Renal cortex interstitium (tissue), 11 donors: ENCODE data around the gene LAPTM4A. TPM values are rescaled to one million over a fixed set of nuclear protein-coding genes. Genes with fewer than 3 reads are reported as not detected.
"Not testable (repeated sequence)": the region's sequence is repeated elsewhere in the genome, so short reads cannot be mapped to it uniquely, and the experiment has no call there.

ENCODE experiments used
- DNase-seq, 11 donors: peaks; one replicate each; pipeline ENCODE4 v3.0.0-alpha.2; 2013; ENCODE audit warnings: low read depth in 9 of 11, low spot score in 4 of 11; ENCODE audit errors: extremely low read depth in 1 of 11
- polyA plus RNA-seq, 3 donors: library from polyadenylated mRNA; unstranded; fragments of 120-200 nt; gene quantifications; one replicate each; pipeline ENCODE4 v1.2.1, GENCODE V29; 2013; ENCODE audit not compliant: insufficient read length in 3 of 3

Gene LAPTM4A
- polyA plus RNA-seq, 3 donors = 417 to 496 (median 433) TPM

DNA sequence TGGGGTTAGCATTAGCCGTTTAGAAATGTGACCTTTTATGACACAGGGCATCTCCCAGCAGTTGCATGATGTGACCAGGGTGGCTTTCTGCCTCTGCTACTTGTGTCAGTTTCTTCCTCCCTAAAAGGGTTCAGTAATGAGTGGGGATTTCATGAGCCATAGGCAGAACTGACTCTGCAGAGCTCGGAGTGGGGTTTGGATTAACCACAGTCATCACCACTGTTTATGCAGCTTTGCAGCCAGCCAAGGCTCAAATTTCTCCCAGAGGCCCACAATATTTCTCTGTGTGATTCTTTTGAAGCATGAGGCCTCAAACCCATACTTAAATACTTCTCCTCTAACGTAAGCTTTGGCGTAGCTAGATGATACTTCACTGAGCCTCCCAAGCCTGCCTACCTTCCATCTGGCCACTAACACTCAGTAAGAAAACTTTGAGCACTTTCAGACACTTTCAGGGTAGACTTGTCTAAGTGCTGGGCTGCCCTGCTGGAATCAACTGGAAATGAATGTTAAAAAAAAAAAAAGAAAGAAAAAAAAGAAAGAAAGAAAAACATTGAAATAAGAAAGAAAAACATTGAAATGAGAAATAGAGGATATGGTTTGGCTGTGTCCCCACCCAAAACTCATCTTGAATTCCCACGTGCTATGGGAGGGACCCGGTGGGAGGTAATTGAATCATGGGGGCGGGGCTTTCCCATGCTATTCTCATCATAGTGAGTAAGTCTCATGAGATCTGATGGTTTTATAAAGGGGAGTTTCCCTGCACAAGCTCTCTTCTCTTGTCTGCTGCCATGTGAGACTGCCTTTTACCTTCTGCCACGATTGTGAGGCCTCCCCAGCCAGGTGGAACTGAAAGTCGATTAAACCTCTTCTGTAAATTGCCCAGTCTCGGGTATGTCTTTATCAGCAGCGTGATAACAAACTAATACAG is 11.5 kb upstream of the LAPTM4A start:
- no peak for DNase-seq

- no peak for DNase-seq
These were observed 10.5 kb upstream of the LAPTM4A start for GRCh38 chr2:20061940-20062339.

DNA sequence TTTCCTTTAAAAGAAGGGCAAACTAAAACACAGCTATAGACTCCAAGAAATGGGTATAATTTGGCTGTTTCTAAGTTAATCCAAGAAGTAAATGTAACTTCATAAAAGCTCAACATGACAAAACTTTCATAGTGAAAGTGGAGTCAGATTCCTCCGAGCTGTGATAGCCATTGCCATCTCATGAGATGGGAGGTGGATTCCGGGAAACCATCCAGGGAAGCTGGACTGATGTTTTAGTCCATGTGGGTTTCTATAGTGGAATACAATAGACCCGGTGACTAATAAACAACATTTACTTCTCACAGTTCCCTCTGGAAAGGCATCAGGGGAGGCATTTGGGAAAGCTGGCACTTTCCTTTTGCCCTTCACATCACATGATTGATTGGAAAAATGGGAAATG is 10.0 kb upstream of the LAPTM4A start:
- DNase-seq = no peak

- DNase-seq = no peak
These were observed 8.7 kb upstream of the LAPTM4A start for GRCh38 chr2:20060106-20060505.

DNA sequence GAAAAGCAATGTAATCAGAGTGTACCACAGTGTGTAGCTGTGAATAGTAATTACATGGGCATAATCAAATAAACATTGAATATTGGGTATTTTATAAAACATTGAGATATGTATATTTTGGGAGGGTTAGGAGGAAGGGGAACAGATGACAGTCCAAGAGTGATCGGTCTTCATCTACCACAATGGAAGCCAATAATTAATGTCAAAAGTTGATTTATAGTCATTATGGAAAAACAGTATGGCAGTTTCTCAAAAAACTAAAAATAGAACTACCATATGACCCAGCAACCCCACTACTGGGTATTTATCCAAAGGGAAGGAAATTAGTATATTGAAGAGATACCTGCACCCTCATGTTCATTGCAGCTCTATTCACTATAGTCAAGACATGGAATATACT is 5.8 kb upstream of the LAPTM4A start:
- DNase-seq = no peak

- DNase-seq = no peak
These were observed 3.5 kb upstream of the LAPTM4A start for GRCh38 chr2:20054931-20055330.

DNA sequence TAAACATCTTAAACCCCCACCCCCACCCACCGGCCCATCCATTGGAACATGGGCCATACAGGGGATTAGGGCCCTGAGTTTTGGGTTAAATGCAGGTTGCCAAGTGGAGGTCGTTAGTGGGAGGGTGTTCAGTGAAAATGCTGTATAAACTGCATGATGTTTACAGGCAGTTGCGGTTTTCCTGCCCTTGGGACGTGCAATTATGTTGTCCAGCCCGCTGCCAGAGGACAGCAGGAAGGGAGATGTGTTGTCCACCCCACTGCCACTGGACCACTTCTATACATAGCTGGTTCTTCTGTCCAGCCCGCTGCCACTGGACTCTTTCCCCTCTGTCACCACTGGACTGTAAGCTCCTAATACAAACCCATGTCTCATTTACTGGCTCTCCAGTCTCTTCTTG is 2.7 kb upstream of the LAPTM4A start:
- DNase-seq = no peak

DNA sequence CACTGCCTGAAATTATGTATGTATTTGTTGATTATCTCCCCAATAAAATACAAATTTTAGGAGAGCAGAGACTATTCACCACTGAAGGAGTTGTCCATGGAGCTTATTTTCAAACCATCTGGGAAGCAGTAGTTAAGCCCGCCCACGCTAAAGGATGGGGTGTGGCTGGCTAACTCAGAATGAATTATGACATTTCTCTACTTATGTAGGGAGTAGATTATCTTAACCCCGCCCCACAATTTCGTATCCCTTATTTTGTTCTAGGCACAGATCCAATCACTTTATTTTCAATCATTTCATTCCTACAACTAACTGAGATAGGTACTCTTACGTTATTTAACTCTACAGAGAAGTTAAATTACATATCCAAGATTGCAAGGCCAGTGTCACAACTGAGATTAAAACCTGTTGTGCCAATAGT is 1.4 kb upstream of the LAPTM4A start:
- peak in 3 of 11 donors; percentile 42 to 61 (median 57) for DNase-seq

DNA sequence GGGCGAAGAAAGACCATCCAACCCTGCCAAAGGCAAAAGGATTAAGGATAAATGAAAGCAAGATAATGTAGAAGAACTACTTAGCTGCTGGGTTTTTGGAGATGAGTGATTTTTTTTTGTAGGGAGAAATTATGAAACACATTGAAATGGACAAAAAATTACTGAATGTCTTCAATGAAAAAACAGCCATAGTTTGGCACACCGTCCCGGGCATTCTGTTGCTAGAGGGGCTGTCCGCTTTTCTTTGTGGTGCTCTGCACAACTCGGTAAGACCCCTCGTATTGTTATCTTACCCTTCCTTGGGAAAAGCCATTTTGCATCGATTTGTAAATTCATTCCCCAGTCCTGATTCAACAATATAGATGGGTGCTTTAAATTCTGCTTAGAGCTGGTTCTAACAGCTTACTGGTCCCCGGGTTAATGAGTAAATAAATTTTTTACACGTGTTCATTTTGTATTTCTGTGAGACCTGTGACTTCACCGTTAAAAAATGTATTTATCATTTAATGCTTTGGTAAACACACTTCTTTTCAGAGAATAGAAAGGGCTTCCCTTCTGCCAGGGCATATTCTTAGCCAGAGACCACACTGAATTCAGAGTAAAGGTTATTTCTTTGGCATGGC is 912 bp upstream of the LAPTM4A start:
- peak in 2 of 11 donors; percentile 35 to 43 for DNase-seq

DNA sequence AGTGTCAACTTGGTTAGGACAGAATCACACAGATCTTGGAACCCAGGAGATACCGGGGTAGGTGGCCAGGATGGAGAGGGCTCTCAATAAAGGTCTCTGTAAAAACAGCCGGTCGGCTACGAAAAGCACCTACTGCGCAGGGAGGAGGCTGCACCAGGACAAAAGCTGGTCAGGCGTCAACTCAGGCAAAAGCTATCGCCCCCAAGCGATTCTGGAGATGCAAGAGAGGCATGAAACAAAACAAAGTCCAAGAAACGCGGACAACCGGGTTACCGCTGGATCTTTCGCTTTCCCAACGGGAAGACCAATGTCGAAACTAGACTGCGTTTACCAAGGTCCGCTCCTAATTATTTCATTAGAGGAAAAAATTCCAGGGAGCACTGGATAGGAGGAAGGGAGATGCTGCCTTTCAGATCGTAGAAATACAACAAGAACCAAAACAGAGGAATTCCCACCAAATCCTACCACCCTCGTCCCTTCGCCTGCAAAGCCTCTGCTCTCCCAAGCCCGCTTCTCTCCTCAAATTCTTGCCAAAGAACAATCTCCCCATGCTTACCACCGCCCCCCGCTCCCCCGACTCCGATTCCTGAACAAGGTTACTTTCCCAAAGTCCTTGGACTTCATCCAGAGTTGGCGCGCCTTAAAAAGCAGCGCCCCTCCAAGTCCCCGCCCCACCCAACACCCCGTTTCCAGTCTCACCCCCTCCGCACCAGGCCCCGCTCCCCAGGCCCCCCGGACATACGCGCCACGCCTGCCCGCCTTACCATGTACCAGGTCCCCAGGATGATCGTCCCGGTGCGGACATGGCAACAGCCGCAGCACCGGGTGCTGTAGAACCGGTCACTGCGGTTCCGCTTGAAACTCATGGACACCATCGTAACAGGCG is 539 bp downstream of the LAPTM4A start:
- DNase-seq = peak in 3 of 11 donors; percentile 51 to 56 (median 56)

DNA sequence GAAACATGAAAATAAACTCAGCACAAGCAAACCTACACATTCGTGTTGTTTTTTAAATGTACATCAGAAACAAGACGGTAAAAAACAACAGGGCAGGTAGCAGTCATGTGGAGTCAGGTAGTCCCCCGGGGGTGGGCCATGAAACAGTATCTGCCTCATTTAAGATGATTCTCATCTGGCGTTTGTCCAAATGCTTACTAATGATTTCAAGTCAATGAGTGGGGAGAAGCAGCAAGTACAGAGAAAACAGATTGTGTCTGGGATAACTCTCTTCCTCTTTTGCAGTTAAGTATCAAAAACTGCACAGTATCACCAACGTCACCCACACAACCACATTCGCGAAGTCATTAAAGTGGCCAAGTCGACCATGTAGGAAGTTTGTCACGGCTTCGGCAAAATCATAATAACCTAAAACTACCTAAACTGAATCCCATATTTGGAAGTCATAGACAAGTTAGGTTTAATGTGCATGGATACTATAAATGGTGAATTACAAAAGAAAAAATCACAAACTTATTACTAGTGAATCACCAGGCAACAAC is 1.3 kb downstream of the LAPTM4A start:
- DNase-seq = peak in 4 of 11 donors; percentile 52 to 67 (median 53)

GRCh38 chr2:20049637-20050036 is 1.8 kb downstream of the LAPTM4A start:
- no peak for DNase-seq

DNA sequence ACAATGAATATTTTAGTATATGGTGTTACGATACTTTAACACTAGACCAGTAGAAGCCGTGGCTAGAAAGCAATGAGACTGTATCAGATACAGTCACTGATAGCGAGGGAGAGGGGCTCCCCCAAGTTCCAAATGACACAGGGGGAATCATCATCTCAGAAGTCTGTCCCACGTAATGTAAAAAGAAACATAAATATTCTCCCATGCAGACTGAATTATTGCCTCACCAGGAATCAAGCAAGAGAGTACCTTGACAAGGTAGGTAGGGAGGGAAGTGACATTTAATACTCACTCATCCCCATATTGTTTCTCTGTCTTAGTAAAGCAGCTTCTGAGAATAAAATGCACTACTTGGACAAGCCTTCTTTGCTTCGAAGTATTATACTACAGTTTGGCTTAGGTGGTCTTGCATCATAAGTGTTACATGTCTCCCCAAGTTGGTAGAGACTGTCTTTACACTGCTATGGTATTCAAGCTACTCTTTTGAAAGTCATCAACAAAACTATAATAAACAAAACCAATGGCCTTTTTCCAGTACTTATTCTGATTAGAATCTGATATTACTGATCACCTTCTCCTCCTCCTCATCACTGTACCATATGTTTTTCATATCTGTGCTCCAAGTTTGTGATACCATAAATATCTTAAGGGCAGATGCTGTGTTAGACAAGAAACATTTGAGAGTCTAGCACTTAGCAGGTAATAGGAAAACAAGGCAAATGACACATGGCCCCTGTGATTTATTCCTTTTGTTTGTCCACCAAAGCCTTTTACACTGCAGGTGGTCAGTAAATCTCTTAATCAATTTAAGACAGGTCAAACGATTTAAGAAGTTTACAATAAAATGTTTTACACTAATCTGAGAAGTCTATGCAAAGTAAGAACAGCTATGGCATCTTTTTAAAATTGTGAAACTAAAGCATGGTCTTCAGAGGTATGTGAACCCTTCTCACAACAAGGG is 2.7 kb downstream of the LAPTM4A start:
- no peak for DNase-seq

GRCh38 chr2:20045712-20046292 is 5.6 kb downstream of the LAPTM4A start:
- not testable (repeated sequence) for DNase-seq

GRCh38 chr2:20044778-20045177 is 6.7 kb downstream of the LAPTM4A start:
- no peak for DNase-seq

GRCh38 chr2:20042531-20042930 is 8.9 kb downstream of the LAPTM4A start:
- DNase-seq = no peak

GRCh38 chr2:20040489-20041172 is 10.8 kb downstream of the LAPTM4A start:
- DNase-seq = no peak
